ACC112 (cell line): ENCODE measurements around the gene KCNQ5.

Source experiments
- H2AFZ ChIP-seq: fragments of 200-600 bp; sonication (generic); one replicate; pipeline ENCODE4 v1.6.0; 2017; ENCODE audit warnings: antibody characterized with exemption, low read length; ENCODE audit not compliant: unreplicated experiment
- H3K27ac ChIP-seq: fragments of 200-600 bp; sonication (generic); 2 replicates; pipeline ENCODE4 v1.5.1; 2014; ENCODE audit warnings: low read depth, mild to moderate bottlenecking, antibody characterized with exemption, low read length, moderate library complexity
- H3K27me3 ChIP-seq: fragments of 200-600 bp; sonication (generic); 2 replicates; pipeline ENCODE4 v1.6.1; 2014; ENCODE audit warnings: mild to moderate bottlenecking, antibody characterized with exemption, low read length, moderate library complexity, mixed read lengths; ENCODE audit not compliant: insufficient read depth
- H3K36me3 ChIP-seq: fragments of 200-600 bp; sonication (generic); 2 replicates; pipeline ENCODE4 v1.6.1; 2016; ENCODE audit warnings: mild to moderate bottlenecking, antibody characterized with exemption, low read length, moderate library complexity, mixed read lengths; ENCODE audit not compliant: insufficient read depth
- H3K4me1 ChIP-seq: fragments of 200-600 bp; sonication (generic); one replicate; pipeline ENCODE4 v1.6.1; 2016; ENCODE audit warnings: low read length, mixed read lengths; ENCODE audit not compliant: insufficient read depth, unreplicated experiment, control insufficient read depth
- H3K4me3 ChIP-seq: fragments of 200-600 bp; sonication (generic); 2 replicates; pipeline ENCODE4 v1.5.1; 2014; ENCODE audit warnings: mild to moderate bottlenecking, low read depth, low read length
- H3K79me2 ChIP-seq: fragments of 200-600 bp; sonication (generic); one replicate; pipeline ENCODE4 v1.6.0; 2016; ENCODE audit warnings: low read length; ENCODE audit not compliant: control insufficient read depth, unreplicated experiment, insufficient read depth

Gene KCNQ5

GRCh38 chr6:72946774-72947173, 324.9 kb downstream of the KCNQ5 start:
- no peak overlapping the region for H3K4me3 ChIP-seq
- no peaks in the 10 kb centered on the region for H3K27me3 ChIP-seq
- H3K4me1 ChIP-seq, result peaks cover 44% of the 10 kb centered on the region
- no peak overlapping the region for H2AFZ ChIP-seq
- no peaks in the 10 kb centered on the region for H3K36me3 ChIP-seq
- peak overlapping the region; percentile 42 for H3K27ac ChIP-seq
- no peaks in the 10 kb centered on the region for H3K79me2 ChIP-seq

GRCh38 chr6:72947534-72947933, 325.7 kb downstream of the KCNQ5 start:
- Histone ChIP-seq H3K79me2 (no peaks in the 10 kb centered on the region), H2AFZ (no peak overlapping the region), H3K36me3 (no peaks in the 10 kb centered on the region), H3K27ac (no peak overlapping the region), H3K4me1 (peaks cover 49% of the 10 kb centered on the region), H3K4me3 (no peak overlapping the region), H3K27me3 (no peaks in the 10 kb centered on the region)

- Histone ChIP-seq H3K79me2 (no peaks in the 10 kb centered on the region), H3K36me3 (no peaks in the 10 kb centered on the region), H3K27ac (no peak overlapping the region)
These were observed 326.3 kb downstream of the KCNQ5 start for GRCh38 chr6:72948153-72948552.

DNA sequence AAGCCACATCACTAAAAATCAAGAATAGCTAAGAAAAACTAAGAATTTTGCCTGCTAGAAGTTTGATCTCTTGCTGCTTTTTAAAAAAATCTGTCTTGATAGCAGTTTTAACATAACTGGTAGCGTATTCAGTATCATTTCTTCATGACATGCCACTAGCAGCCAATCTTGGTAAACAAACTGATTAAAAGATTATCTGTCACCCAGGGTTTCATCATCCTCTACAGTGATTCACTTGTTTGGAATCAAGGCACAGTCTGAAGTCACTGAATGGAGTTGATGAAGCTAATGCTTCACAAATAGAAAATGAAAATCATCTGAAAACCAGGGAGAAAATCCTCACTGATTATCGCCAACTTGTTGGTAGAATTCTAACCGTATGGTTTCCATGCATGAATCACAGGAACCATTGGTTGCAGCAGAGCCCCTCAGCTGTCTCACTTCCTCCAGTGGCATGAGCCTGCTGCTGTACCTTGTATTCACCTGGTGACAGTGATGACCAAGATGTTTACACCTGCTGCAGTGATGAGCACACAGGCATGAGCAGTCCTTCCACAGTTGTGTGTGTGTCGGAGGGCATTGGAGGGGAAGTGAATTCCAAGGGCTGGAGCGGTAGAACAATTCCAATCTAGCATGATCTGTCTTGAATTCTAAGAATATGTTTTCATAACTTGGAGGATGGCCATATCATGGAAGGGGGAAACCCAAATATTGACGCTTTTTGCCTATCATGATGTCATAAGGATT, 328.4 kb downstream of the KCNQ5 start:
- H3K4me1 ChIP-seq, result peaks cover 70% of the 10 kb centered on the region
- H3K27ac ChIP-seq, result peak overlapping the region; percentile 82
- no peaks in the 10 kb centered on the region for H3K27me3 ChIP-seq
- no peaks in the 10 kb centered on the region for H3K79me2 ChIP-seq
- no peak overlapping the region for H2AFZ ChIP-seq
- H3K36me3 ChIP-seq, result no peaks in the 10 kb centered on the region
- H3K4me3 ChIP-seq, result peak overlapping the region; percentile 58

More at GRCh38 chr6:72948153-72948552, 326.3 kb downstream of the KCNQ5 start:
- Histone ChIP-seq H3K27me3 (no peaks in the 10 kb centered on the region), H3K4me3 (no peak overlapping the region), H3K4me1 (peaks cover 55% of the 10 kb centered on the region), H2AFZ (no peak overlapping the region)

DNA sequence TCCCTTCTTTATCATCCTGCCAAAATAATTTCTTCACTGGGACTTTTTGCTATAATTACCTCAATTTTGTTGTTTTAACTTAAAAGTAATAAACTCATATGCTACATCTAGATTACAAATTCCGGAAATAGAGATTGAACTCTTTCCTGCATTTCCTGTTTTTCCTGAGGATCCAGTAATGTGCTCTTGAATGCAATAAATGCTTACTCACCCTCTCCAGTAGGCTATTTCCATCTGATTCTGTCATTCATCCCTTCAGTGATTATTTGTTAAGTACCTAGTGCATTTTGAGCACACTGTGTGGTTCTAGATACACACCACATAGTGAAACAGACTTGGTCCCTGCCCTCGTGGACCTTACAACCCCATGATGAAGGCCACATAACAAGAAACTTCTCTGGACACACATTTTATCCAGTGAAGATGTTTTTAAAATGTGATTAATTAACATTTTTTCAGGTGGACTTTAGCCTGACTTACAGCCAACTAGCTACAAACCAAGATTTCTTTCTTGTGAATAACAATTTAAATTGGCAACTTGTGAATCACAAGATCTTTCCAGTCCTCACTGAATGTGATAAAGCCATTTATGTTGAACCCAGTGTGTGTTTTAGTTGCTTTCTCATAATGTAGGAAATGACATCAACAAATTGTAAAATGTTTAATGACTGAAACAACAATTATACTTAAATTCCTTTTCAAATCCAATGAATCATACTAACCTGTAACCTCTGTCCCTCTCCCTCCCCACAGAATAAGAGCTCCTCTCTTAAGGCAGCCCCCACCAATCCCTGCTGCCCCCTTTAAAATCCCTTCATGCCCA, 331.2 kb downstream of the KCNQ5 start:
- Histone ChIP-seq H3K27ac (peak overlapping the region; percentile 84), H2AFZ (peak overlapping the region; percentile 56), H3K36me3 (no peaks in the 10 kb centered on the region), H3K79me2 (no peaks in the 10 kb centered on the region), H3K4me3 (peak overlapping the region; percentile 47; the same call in 1 of the 2 replicates), H3K27me3 (no peaks in the 10 kb centered on the region), H3K4me1 (peaks cover 63% of the 10 kb centered on the region)

DNA sequence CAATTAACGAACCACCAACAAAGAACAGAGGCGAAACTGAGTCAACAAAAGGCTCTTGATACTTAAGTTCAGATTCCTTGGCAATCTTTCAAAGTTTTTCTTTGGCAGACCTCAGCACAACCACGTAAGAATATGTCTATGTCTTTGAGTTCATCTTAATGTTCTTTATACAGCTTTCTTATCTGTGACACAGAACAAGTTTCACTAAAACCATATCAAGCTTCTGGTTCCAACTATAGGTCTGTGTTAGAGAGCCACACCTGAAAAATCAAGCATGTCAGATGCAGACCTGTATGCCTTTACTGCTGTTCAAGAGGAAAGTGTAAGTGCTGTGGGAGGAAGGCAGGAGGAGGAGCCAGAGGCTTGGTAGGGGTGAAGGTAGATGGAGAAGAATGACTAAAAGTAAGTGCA, 332.1 kb downstream of the KCNQ5 start:
- peak overlapping the region; percentile 56 for H2AFZ ChIP-seq
- H3K27me3 ChIP-seq, result no peaks in the 10 kb centered on the region
- H3K4me1 ChIP-seq, result peaks cover 56% of the 10 kb centered on the region
- peak overlapping the region; percentile 47 for H3K4me3 ChIP-seq
- H3K36me3 ChIP-seq, result no peaks in the 10 kb centered on the region
- no peaks in the 10 kb centered on the region for H3K79me2 ChIP-seq
- peak overlapping the region; percentile 84 for H3K27ac ChIP-seq

DNA sequence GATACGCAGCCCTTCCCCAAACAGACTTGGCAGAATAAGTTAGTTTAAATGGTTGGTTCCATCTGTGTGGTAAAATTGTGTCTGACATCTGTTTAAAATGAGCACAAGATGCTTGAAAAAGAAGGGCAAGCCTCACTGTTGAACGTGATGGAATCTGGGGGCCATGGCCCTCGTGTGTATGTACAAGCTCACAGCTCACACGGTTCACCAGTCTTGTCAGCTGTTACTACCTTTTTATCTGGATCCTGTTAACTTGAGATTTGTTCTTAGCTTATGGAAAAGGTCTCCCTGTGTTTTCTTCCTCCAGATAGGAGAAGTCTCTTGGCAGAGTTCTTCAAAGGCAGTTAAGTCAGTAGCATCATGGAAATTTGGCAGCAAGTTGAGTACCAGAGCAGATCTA, 332.9 kb downstream of the KCNQ5 start:
- H3K27me3 ChIP-seq, result no peaks in the 10 kb centered on the region
- H3K4me1 ChIP-seq, result peaks cover 52% of the 10 kb centered on the region
- H3K27ac ChIP-seq, result no peak overlapping the region

GRCh38 chr6:72955666-72956065, 333.8 kb downstream of the KCNQ5 start:
- H3K4me3 ChIP-seq, result no peak overlapping the region
- no peak overlapping the region for H3K27ac ChIP-seq
- H3K36me3 ChIP-seq, result no peaks in the 10 kb centered on the region
- no peaks in the 10 kb centered on the region for H3K79me2 ChIP-seq
- peaks cover 42% of the 10 kb centered on the region for H3K4me1 ChIP-seq
- no peaks in the 10 kb centered on the region for H3K27me3 ChIP-seq
- peak overlapping the region; percentile 67 for H2AFZ ChIP-seq

More for the DNA sequence above, 332.9 kb downstream of the KCNQ5 start:
- no peaks in the 10 kb centered on the region for H3K79me2 ChIP-seq
- no peak overlapping the region for H2AFZ ChIP-seq
- H3K36me3 ChIP-seq, result no peaks in the 10 kb centered on the region
- no peak overlapping the region for H3K4me3 ChIP-seq

- Histone ChIP-seq H3K27ac (no peak overlapping the region), H3K27me3 (no peaks in the 10 kb centered on the region), H3K79me2 (no peaks in the 10 kb centered on the region), H3K4me1 (peaks cover 38% of the 10 kb centered on the region), H2AFZ (no peak overlapping the region), H3K36me3 (no peaks in the 10 kb centered on the region), H3K4me3 (no peak overlapping the region)
These were observed 334.4 kb downstream of the KCNQ5 start for GRCh38 chr6:72956272-72956671.

- no peaks in the 10 kb centered on the region for H3K27me3 ChIP-seq
- no peak overlapping the region for H3K4me3 ChIP-seq
- no peak overlapping the region for H2AFZ ChIP-seq
- no peak overlapping the region for H3K27ac ChIP-seq
- no peaks in the 10 kb centered on the region for H3K79me2 ChIP-seq
- no peaks in the 10 kb centered on the region for H3K36me3 ChIP-seq
- H3K4me1 ChIP-seq, result peaks cover 12% of the 10 kb centered on the region
These were observed 338.0 kb downstream of the KCNQ5 start for GRCh38 chr6:72959821-72960220.
